Measurements from ENCODE around the gene PREP. TPM values are rescaled to one million over a fixed set of nuclear protein-coding genes. Genes with fewer than 3 reads are reported as not detected.

PREP gene
- total and polyA plus RNA-seq, 2 of the 8 experiments (the other 6 are each of a cell fraction or from before 2014, with no cell fraction given), result 26.8 to 70.0 TPM

GRCh38 chr6:105402939-105403935, at the start of gene PREP (continued):
- TF ChIP-seq TBP (IDR thresholded peaks at IDR 0.05; ENCODE audit: low read depth, low read length) (peak; percentile 40), GABPA (IDR thresholded peaks at IDR 0.05; ENCODE audit: borderline replicate concordance, insufficient read depth, low read length) (no peak), MAFK (IDR thresholded peaks at IDR 0.05; ENCODE audit: low read depth, low read length) (no peak), BCL11A (IDR thresholded peaks at IDR 0.05; ENCODE audit: low read depth in 2 of 2, low read length in 2 of 2) (no peak), SUZ12 (IDR thresholded peaks at IDR 0.05; ENCODE audit: low read length) (no peak), MAX (IDR thresholded peaks at IDR 0.05) (0 out of 2 replicates have a peak, but pooled peaks have one; percentile 16), SRF (IDR thresholded peaks at IDR 0.05; ENCODE audit: low read depth, low read length) (no peak), POU5F1 (IDR thresholded peaks at IDR 0.05; ENCODE audit: low read depth, low read length) (no peak)
- TF ChIP-seq, protein P1, sequence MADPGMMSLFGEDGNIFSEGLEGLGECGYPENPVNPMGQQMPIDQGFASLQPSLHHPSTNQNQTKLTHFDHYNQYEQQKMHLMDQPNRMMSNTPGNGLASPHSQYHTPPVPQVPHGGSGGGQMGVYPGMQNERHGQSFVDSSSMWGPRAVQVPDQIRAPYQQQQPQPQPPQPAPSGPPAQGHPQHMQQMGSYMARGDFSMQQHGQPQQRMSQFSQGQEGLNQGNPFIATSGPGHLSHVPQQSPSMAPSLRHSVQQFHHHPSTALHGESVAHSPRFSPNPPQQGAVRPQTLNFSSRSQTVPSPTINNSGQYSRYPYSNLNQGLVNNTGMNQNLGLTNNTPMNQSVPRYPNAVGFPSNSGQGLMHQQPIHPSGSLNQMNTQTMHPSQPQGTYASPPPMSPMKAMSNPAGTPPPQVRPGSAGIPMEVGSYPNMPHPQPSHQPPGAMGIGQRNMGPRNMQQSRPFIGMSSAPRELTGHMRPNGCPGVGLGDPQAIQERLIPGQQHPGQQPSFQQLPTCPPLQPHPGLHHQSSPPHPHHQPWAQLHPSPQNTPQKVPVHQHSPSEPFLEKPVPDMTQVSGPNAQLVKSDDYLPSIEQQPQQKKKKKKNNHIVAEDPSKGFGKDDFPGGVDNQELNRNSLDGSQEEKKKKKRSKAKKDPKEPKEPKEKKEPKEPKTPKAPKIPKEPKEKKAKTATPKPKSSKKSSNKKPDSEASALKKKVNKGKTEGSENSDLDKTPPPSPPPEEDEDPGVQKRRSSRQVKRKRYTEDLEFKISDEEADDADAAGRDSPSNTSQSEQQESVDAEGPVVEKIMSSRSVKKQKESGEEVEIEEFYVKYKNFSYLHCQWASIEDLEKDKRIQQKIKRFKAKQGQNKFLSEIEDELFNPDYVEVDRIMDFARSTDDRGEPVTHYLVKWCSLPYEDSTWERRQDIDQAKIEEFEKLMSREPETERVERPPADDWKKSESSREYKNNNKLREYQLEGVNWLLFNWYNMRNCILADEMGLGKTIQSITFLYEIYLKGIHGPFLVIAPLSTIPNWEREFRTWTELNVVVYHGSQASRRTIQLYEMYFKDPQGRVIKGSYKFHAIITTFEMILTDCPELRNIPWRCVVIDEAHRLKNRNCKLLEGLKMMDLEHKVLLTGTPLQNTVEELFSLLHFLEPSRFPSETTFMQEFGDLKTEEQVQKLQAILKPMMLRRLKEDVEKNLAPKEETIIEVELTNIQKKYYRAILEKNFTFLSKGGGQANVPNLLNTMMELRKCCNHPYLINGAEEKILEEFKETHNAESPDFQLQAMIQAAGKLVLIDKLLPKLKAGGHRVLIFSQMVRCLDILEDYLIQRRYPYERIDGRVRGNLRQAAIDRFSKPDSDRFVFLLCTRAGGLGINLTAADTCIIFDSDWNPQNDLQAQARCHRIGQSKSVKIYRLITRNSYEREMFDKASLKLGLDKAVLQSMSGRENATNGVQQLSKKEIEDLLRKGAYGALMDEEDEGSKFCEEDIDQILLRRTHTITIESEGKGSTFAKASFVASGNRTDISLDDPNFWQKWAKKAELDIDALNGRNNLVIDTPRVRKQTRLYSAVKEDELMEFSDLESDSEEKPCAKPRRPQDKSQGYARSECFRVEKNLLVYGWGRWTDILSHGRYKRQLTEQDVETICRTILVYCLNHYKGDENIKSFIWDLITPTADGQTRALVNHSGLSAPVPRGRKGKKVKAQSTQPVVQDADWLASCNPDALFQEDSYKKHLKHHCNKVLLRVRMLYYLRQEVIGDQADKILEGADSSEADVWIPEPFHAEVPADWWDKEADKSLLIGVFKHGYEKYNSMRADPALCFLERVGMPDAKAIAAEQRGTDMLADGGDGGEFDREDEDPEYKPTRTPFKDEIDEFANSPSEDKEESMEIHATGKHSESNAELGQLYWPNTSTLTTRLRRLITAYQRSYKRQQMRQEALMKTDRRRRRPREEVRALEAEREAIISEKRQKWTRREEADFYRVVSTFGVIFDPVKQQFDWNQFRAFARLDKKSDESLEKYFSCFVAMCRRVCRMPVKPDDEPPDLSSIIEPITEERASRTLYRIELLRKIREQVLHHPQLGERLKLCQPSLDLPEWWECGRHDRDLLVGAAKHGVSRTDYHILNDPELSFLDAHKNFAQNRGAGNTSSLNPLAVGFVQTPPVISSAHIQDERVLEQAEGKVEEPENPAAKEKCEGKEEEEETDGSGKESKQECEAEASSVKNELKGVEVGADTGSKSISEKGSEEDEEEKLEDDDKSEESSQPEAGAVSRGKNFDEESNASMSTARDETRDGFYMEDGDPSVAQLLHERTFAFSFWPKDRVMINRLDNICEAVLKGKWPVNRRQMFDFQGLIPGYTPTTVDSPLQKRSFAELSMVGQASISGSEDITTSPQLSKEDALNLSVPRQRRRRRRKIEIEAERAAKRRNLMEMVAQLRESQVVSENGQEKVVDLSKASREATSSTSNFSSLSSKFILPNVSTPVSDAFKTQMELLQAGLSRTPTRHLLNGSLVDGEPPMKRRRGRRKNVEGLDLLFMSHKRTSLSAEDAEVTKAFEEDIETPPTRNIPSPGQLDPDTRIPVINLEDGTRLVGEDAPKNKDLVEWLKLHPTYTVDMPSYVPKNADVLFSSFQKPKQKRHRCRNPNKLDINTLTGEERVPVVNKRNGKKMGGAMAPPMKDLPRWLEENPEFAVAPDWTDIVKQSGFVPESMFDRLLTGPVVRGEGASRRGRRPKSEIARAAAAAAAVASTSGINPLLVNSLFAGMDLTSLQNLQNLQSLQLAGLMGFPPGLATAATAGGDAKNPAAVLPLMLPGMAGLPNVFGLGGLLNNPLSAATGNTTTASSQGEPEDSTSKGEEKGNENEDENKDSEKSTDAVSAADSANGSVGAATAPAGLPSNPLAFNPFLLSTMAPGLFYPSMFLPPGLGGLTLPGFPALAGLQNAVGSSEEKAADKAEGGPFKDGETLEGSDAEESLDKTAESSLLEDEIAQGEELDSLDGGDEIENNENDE (IDR thresholded peaks at IDR 0.05; ENCODE audit: insufficient replicate concordance, low read length), result no peak

All from H1 (cell line).